A673 (cell line): Measurements from ENCODE around the gene WWTR1. TPM values are rescaled to one million over a fixed set of nuclear protein-coding genes. Genes with fewer than 3 reads are reported as not detected.
A peak's percentile ranks its signal among the peaks of the same experiment; 100 is the strongest.

Experiments
- BruUV-seq: library from RNA; stranded (reverse); fragments of 400-500 nt; replicated peaks from 2 replicates; lab custom pipeline; 2021; lab: Mats Ljungman, UMichigan
- CTCF ChIA-PET: fragments of 300-600 bp; sonication (Branson Sonifier 250); formaldehyde crosslinking; loops from one replicate; lab custom pipeline; 2022; ENCODE audit warnings: antibody characterized with exemption; lab: Charles Lee
- POLR2A ChIA-PET: fragments of 300-600 bp; sonication (Branson Sonifier 250); formaldehyde crosslinking; loops from one replicate; lab custom pipeline; 2022; ENCODE audit warnings: antibody characterized with exemption; ENCODE audit not compliant: low non-redundant PET; lab: Charles Lee
- DNase-seq: peaks from one replicate; pipeline ENCODE4 v3.0.0-alpha.2; 2015; ENCODE audit warnings: low spot score
- H3K27ac ChIP-seq: fragments of 200-600 bp; sonication (generic); 2 replicates; pipeline ENCODE4 v1.5.1; 2016; ENCODE audit warnings: mixed run types, low read depth, mild to moderate bottlenecking, mixed read lengths, antibody characterized with exemption, low read length; ENCODE audit not compliant: poor library complexity, severe bottlenecking
- H3K27me3 ChIP-seq: fragments of 200-600 bp; sonication (generic); replicated peaks from 2 replicates; pipeline ENCODE4 v1.6.1; 2017; ENCODE audit warnings: mixed run types, low read depth, mild to moderate bottlenecking, mixed read lengths, antibody characterized with exemption, low read length; ENCODE audit not compliant: insufficient read depth, poor library complexity
- H3K36me3 ChIP-seq: fragments of 200-600 bp; sonication (generic); 2 replicates; pipeline ENCODE4 v1.6.1; 2016; ENCODE audit warnings: mixed run types, mild to moderate bottlenecking, mixed read lengths, antibody characterized with exemption, low read length; ENCODE audit not compliant: insufficient read depth, poor library complexity, severe bottlenecking
- H3K4me1 ChIP-seq: fragments of 200-600 bp; sonication (generic); 2 replicates; pipeline ENCODE4 v1.6.1; 2017; ENCODE audit warnings: mixed run types, mild to moderate bottlenecking, mixed read lengths, antibody characterized with exemption, low read length; ENCODE audit not compliant: insufficient read depth, poor library complexity, severe bottlenecking
- H3K4me3 ChIP-seq: fragments of 200-600 bp; sonication (generic); 2 replicates; pipeline ENCODE4 v1.5.1; 2016; ENCODE audit warnings: low read depth, mixed run types, mild to moderate bottlenecking, mixed read lengths, low read length; ENCODE audit not compliant: poor library complexity, severe bottlenecking
- H3K9me3 ChIP-seq: fragments of 200-600 bp; sonication (generic); 2 replicates; pipeline ENCODE4 v1.6.1; 2016; ENCODE audit warnings: mixed run types, low read depth, mild to moderate bottlenecking, mixed read lengths, antibody characterized with exemption, low read length; ENCODE audit not compliant: poor library complexity, severe bottlenecking
- CTCF ChIP-seq: fragments of 300-800, 200-600 bp; sonication (generic); conservative IDR thresholded peaks from 2 replicates; pipeline ENCODE4 v1.5.1; 2017; ENCODE audit warnings: low read depth, mild to moderate bottlenecking, antibody characterized with exemption, low read length, moderate library complexity, mixed read lengths
- EZH2 ChIP-seq: fragments of 200-600 bp; sonication (generic); IDR thresholded peaks from 2 replicates; pipeline ENCODE4 v1.6.1; 2017; ENCODE audit warnings: borderline replicate concordance, low read depth, mild to moderate bottlenecking, mixed read lengths, antibody characterized with exemption, low read length; ENCODE audit not compliant: poor library complexity, severe bottlenecking
- intact Hi-C: fragments of 100-400 bp; cut with micrococcal nuclease; formaldehyde crosslinking; loops from one replicate; pipeline ENCODE4 v1.10.0; 2022; ENCODE audit not compliant: unreplicated experiment
- total RNA-seq: library from RNA; stranded (reverse); gene quantifications from 2 replicates; pipeline ENCODE4 v1.2.3, GENCODE V29; 2021

The WWTR1 gene
- total RNA-seq, 1 experiment from 2014 or later = 76.8 TPM

- Histone ChIP-seq H3K9me3 (no peaks in the 10 kb centered on the region), H3K27ac (no peak overlapping the region), H3K36me3 (peaks cover 9% of the 10 kb centered on the region), H3K4me1 (no peaks in the 10 kb centered on the region), H3K4me3 (no peak overlapping the region), H3K27me3 (no peaks in the 10 kb centered on the region)
- ChIA-PET CTCF (no interaction called here), POLR2A (no interaction called here)
- TF ChIP-seq CTCF (no peak), EZH2 (no peak)
- no peak for DNase-seq
- intact Hi-C loops = no loop called here
- no TSS peak for BruUV-seq
Observed at GRCh38 chr3:149515249-149515648, 142.6 kb downstream of the WWTR1 start.

GRCh38 chr3:149514471-149514870, 143.4 kb downstream of the WWTR1 start:
- BruUV-seq = no TSS peak
- intact Hi-C loops = no loop called here

GRCh38 chr3:149512073-149512782, 145.6 kb downstream of the WWTR1 start:
- peak; percentile 90 for TF ChIP-seq CTCF
- no peak for TF ChIP-seq EZH2
- Histone ChIP-seq H3K27ac (no peak overlapping the region), H3K27me3 (no peaks in the 10 kb centered on the region), H3K9me3 (no peaks in the 10 kb centered on the region), H3K4me3 (no peak overlapping the region), H3K4me1 (peaks cover 6% of the 10 kb centered on the region), H3K36me3 (no peaks in the 10 kb centered on the region)
- CTCF ChIA-PET = interaction anchor here (1.4 kb wide), 1 partner anchor 296 kb away, joined by 6 read pairs; no protein-coding TSS in a partner anchor
- intact Hi-C loops = loop anchor here (1.0 kb wide), 2 partner anchors 205 to 259 kb away; no protein-coding TSS in a partner anchor
- BruUV-seq = no TSS peak
- POLR2A ChIA-PET = interaction anchor here (0.8 kb wide), 1 partner anchor 14 kb away, joined by 5 read pairs; no protein-coding TSS in a partner anchor
- DNase-seq = peak; percentile 70

More at GRCh38 chr3:149514471-149514870, 143.4 kb downstream of the WWTR1 start:
- TF ChIP-seq EZH2 (no peak), CTCF (no peak)
- H3K4me3 ChIP-seq = no peak overlapping the region
- no peaks in the 10 kb centered on the region for H3K4me1 ChIP-seq
- CTCF ChIA-PET = no interaction called here
- H3K27ac ChIP-seq = no peak overlapping the region
- H3K27me3 ChIP-seq = no peaks in the 10 kb centered on the region
- no peaks in the 10 kb centered on the region for H3K9me3 ChIP-seq
- POLR2A ChIA-PET = no interaction called here
- peaks cover 5% of the 10 kb centered on the region for H3K36me3 ChIP-seq
- no peak for DNase-seq
